Breast epithelium (tissue), 3 donors: ENCODE data around the gene NUP210.

Experiments
- CTCF ChIP-seq, 3 donors: fragments of 450-650 bp; IDR thresholded peaks; one replicate each; pipeline ENCODE4 v1.5.1; 2016 to 2017; ENCODE audit warnings: antibody characterized with exemption in 3 of 3, mild to moderate bottlenecking in 3 of 3, moderate library complexity in 3 of 3
- POLR2A ChIP-seq: fragments of 450-650 bp; IDR thresholded peaks from one replicate; pipeline ENCODE4 v1.6.1; 2016; ENCODE audit warnings: antibody characterized with exemption, mild to moderate bottlenecking, moderate library complexity
- POLR2AphosphoS5 ChIP-seq, 3 donors: sonication (generic); formaldehyde crosslinking; IDR thresholded peaks; one replicate each; pipeline ENCODE4 v1.6.1; 2017; ENCODE audit warnings: antibody characterized with exemption in 3 of 3

GRCh38 chr3:13303410-13303809 lies 116.7 kb downstream of the NUP210 start:
- TF ChIP-seq CTCF (IDR thresholded peaks at IDR 0.05) (no peak), POLR2A (no peak), POLR2AphosphoS5 (IDR thresholded peaks at IDR 0.05) (no peak)
